HG02588 (cell line): ENCODE measurements around the gene MRPL49.

Experiments used
- ATAC-seq: cut with Tn5 transposase; IDR thresholded peaks from one replicate; pipeline ENCODE4 v1.9.1; 2021; ENCODE audit warnings: mild to moderate bottlenecking, moderate library complexity; ENCODE audit not compliant: unreplicated experiment

The MRPL49 gene

GRCh38 chr11:65102142-65103095, 19.7 kb upstream of the MRPL49 start:
- no peak for ATAC-seq

DNA sequence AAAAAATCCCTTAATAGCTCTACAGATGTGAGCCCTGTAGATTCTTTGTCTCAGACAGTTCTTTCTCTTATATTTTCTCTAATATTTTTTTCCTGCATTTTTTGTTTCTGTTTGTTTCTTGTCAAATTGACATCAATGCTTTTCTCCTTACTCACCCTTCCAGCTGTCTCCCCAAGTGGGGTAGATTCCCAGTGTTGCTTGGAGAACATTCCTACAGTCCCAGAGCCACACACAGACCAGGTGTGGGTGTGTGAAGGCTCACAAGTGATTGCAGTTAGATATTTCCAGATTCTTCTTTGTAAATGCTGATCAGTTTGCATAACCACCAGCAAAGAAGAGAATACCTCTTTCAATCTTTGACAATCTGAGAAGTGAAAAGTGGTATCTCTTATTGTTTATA, 18.6 kb upstream of the MRPL49 start:
- ATAC-seq = no peak

DNA sequence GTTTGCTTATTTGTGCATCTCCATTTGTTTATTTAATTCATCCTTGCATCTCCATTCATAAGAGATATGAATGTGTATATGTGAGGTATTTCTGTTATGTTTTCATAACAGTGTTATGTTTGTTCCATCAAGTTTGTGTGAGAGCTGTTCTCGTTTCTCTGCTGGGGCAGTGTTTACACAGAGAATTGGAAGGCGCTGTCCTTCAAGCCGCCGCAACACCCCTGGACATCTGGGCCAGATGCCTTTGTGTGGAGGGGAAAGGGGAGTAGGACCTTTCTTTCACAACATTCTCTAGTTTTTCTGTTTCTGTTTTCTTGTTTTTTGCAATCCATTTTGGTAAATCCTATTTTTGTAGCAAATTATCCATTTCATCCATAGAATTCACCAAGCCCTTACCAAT, 17.5 kb upstream of the MRPL49 start:
- ATAC-seq = no peak

DNA sequence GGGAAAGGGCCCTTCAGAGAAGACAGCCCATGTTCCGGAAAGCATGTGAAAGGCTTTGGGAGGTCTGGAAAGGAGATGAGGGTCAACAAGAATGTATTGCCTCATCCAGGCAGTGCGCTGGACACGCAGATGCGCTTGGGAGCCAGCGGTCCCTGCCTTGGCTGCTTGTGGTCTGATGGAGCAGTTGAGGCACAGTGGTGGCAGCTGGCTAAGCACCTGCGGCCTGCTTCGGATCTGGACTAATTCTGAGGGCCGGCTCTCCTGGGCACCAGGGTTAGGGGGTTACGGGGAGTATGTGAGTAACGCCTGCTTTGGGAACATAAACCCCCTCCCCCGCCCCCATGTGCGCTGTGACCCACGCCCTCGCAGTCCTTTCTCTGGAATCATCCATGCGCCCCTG, 15.0 kb upstream of the MRPL49 start:
- ATAC-seq = no peak

DNA sequence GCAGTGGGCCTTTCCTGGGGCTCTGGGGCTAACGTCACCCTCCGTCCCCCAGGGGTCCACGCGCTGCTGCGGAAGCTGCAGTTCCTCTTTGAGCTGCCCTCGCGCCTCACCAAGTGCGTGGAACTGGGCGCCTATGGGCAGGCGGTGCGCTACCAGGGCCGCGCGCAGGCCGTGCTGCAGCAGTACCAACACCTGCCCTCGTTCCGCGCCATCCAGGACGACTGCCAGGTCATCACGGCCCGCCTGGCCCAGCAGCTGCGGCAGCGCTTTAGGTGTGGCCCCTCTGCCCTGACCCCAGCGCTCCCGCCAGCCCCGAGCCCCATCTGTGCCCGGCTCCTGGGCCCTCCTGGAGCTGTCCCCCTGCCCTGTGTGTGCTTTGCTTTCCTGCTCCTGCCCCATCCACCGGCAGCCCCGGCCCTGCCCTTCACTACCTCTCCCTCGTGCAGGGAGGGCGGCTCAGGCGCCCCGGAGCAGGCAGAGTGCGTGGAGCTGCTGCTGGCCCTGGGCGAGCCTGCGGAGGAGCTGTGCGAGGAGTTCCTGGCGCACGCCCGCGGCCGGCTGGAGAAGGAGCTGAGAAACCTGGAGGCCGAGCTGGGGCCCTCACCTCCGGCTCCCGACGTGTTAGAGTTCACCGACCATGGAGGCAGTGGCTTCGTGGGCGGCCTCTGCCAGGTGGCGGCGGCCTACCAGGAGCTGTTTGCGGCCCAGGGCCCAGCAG, 14.2 kb upstream of the MRPL49 start:
- ATAC-seq = no peak

GRCh38 chr11:65108469-65109123, 13.5 kb upstream of the MRPL49 start:
- no peak for ATAC-seq

GRCh38 chr11:65109231-65110198, 12.6 kb upstream of the MRPL49 start:
- no peak for ATAC-seq

DNA sequence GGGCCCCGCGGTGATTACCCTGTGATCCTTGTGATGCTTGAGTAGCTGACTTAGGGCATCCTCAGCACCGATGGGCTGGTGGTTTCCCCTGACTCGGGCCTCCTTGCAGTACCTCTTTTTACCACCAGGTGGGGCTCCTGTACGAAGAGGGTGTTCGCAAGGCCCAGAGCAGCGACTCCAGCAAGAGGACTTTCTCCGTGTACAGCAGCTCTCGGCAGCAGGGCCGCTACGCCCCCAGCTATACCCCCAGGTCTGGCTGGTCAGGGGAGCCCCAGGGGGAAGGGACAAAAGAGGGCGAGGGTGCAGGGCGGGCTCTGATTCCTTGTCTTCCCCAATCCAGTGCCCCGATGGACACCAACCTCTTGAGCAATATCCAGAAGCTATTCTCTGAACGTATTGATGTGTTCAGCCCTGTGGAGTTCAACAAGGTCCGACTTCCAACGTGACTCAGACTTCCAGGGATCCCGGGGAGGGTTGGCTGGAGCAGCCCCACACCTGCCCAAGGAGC, 11.7 kb upstream of the MRPL49 start:
- no peak for ATAC-seq

DNA sequence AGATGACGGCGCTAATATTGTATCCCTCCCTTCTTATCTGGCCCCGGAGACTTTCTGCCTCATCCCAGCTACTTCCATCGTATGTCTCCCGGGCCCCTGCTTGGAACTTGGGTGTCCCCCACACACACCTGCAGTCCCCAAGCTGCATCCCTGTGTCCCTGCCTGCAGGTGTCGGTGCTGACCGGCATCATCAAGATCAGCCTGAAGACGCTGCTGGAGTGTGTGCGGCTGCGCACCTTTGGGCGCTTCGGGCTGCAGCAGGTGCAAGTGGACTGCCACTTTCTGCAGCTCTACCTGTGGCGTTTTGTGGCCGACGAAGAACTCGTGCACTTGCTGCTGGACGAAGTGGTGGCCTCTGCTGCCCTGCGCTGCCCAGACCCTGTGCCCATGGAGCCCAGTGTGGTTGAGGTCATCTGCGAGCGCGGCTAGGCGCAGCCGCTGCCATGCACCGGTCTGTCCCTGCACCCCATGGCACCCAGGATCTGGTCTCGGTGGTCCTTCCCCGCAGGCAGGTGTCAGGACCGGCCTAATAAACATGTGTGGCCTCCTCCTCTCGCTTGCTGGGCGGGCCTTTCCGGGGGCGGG, 10.9 kb upstream of the MRPL49 start:
- ATAC-seq = no peak

- ATAC-seq = peak; percentile 50
Measured at GRCh38 chr11:65111744-65112545, 10.2 kb upstream of the MRPL49 start, which contains the start of gene TM7SF2. Gene TM7SF2, plus strand, starts transcription at chr11:65111872. Its CDS starts 144 bp downstream, at chr11:65112016.

DNA sequence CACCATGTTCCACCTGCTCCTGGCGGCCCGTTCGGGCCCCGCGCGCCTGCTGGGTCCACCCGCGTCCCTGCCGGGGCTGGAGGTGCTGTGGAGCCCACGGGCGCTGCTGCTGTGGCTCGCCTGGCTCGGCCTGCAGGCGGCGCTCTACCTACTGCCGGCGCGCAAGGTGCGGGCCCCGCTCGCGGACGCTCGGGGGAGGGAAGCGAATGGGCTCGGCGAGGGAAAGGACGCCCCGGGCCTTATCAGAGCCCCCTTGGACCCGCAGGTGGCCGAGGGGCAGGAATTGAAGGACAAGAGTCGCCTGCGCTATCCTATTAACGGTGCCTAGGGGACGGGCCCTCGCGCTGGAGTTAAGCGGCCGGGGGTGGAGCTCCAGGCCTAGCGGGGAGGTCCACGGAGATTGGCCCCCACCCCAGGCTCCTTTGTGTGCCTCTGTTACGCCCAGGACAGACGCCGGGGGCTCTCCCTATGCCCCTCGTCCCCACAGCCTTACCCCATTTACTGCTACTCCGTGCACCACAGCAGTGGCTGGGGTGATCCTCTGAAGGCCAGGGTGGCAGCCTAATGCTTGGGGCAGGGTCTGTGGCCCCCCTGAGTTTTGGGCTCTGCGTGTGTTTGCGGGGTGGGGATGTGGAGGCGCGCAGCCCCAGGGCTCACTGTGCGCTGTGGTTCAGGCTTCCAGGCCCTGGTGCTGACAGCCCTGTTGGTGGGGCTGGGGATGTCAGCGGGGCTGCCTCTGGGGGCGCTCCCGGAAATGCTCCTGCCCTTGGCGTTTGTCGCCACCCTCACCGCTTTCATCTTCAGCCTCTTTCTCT, 9.4 kb upstream of the MRPL49 start:
- ATAC-seq = no peak

- ATAC-seq = no peak
Measured at GRCh38 chr11:65113361-65113756, 8.8 kb upstream of the MRPL49 start.

DNA sequence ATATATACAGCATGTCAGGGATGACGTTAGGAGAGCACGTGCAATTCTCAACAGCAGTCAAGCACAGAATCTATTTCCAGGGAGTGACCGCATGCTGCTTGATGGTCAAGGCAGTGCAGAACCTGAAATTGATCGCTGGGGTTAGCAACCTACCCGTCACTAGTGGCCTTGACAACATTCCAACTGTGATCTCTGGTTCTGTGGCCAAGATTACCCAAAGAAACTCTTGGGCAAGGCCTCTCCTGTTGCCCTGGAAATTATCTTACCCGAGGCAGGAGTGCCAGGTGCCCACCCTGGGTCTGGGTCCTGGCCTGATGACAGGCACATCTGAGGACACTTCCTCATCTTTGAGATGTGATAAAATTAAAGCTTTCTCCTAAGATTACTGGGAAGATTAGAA, 8.3 kb upstream of the MRPL49 start:
- ATAC-seq = no peak

DNA sequence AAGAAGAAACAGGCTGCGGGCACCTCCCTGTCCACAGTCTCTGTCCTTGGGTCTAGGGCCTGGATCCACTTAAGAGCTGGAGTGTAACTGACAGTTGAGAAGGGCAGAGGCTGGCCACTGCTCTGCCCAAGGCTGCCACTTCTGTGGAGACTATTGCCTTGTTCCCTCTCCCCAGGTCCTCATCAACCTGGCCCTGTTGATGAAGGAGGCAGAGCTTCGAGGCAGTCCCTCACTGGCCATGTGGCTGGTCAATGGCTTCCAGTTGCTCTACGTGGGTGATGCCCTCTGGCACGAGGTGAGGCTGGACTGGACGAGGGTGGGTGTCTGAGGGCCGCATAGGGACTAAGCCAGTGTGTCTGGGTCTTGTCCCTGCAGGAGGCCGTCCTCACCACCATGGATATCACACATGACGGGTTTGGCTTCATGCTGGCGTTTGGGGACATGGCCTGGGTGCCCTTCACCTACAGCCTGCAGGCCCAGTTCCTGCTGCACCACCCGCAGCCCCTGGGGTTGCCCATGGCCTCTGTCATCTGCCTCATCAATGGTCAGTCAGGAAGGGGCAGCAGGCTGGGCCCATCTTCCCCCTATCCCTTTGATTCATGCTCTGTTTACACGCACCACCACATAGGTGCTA, 7.5 kb upstream of the MRPL49 start:
- no peak for ATAC-seq

- ATAC-seq = no peak
Measured at GRCh38 chr11:65115361-65116082, 6.6 kb upstream of the MRPL49 start.

GRCh38 chr11:65116370-65117205, 5.5 kb upstream of the MRPL49 start:
- peak; percentile 5 for ATAC-seq
